ENCODE data around the gene BRMS1L. TPM values are rescaled to one million over a fixed set of nuclear protein-coding genes. Genes with fewer than 3 reads are reported as not detected.

Gene BRMS1L
- total RNA-seq, 2 experiments from 2014 or later = 4.5 to 5.7 TPM

GRCh38 chr14:35877276-35877675 lies 51.1 kb downstream of the BRMS1L start:
- BruUV-seq (replicated peaks) = no TSS peak
- Histone ChIP-seq H3K4me1 (ENCODE audit: insufficient read depth, low read length, poor library complexity, severe bottlenecking) (no peaks in the 10 kb centered on the region), H3K27ac (ENCODE audit: low read depth, low read length, poor library complexity, severe bottlenecking) (no peak overlapping the region), H3K4me2 (ENCODE audit: low read length) (no peak overlapping the region), H2AFZ (ENCODE audit: low read length) (no peak overlapping the region), H3K9me3 (ENCODE audit: low read length) (no peaks in the 10 kb centered on the region), H3K4me3 (ENCODE audit: low read depth, low read length, poor library complexity, severe bottlenecking) (no peak overlapping the region), H4K20me1 (ENCODE audit: insufficient read depth, low read length) (no peaks in the 10 kb centered on the region), H3K9me2 (ENCODE audit: insufficient read depth, low read length) (no peaks in the 10 kb centered on the region), H3K36me3 (ENCODE audit: insufficient read depth, low read length) (no peaks in the 10 kb centered on the region), H3K79me2 (ENCODE audit: insufficient read depth, low read depth, low read length) (no peaks in the 10 kb centered on the region)
- TF ChIP-seq CTCF (conservative IDR thresholded peaks at IDR 0.05; ENCODE audit: low read length) = no peak
- TF ChIP-seq EZH2phosphoT487 (IDR thresholded peaks at IDR 0.05; ENCODE audit: borderline replicate concordance, low read depth, low read length) = no peak
- ChIA-PET CTCF (ENCODE audit: unreplicated experiment) (no interaction called here), POLR2A (interaction anchor here (0.6 kb wide), 1 partner anchor 202 kb away, joined by 3 read pairs; no protein-coding TSS in a partner anchor)
- intact Hi-C loops (cut with micrococcal nuclease; ENCODE audit: unreplicated experiment) = no loop called here
- no peak for DNase-seq (ENCODE audit: low spot score)

DNA sequence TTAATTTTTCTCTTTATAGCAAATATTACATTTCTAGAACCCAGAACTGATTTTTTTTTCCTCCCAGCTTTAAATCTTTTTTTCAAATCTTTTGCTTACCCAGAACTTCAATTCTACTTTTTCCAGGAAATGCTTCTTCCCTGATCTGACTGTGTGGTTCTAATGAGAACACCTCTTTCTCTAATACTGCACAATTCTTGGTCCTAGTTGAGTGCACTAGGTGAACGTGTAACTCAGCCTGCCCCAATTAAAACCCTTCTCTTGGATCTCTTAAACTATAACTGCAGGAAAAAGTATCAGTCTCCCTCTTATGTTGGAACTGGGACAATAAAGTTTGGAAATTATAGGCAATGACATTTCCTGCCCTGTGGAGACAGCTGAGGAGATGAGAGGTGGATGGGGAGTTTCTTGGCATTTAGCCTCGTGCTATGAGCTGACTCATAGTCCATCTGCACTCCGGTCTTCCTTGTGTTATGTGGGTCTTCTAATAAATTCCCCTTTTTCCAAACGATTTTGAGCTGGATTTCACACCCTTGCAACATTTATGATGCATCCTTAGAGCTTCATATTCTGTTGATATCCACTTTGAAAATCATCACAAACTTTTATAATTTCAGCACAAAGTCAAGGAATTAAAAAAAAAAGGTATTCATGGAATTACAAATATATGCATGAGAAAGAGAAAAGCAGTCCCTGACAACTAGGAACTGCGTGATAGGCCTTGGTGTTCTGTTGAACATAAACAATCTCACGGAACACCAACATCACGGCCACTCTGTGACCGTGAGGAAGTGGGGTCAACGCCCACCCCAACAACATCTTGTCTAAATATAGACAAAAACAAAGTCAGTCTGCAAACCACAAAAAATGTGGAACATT lies 52.4 kb downstream of the BRMS1L start:
- no peaks in the 10 kb centered on the region for H3K9me2 ChIP-seq (ENCODE audit: insufficient read depth, low read length)
- BruUV-seq (replicated peaks) = TSS peak; percentile 23
- H2AFZ ChIP-seq (ENCODE audit: low read length) = no peak overlapping the region
- DNase-seq (ENCODE audit: low spot score) = no peak
- H3K4me2 ChIP-seq (ENCODE audit: low read length) = no peak overlapping the region
- H3K36me3 ChIP-seq (ENCODE audit: insufficient read depth, low read length) = no peaks in the 10 kb centered on the region
- H3K79me2 ChIP-seq (ENCODE audit: insufficient read depth, low read depth, low read length) = no peaks in the 10 kb centered on the region
- ChIA-PET POLR2A (interaction anchor here (0.5 to 1.0 kb wide), 2 partner anchors 92 to 602 kb away, joined by 3 read pairs; no protein-coding TSS in a partner anchor), CTCF (ENCODE audit: unreplicated experiment) (no interaction called here)
- no peaks in the 10 kb centered on the region for H3K9me3 ChIP-seq (ENCODE audit: low read length)
- TF ChIP-seq EZH2phosphoT487 (IDR thresholded peaks at IDR 0.05; ENCODE audit: borderline replicate concordance, low read depth, low read length) (no peak), CTCF (conservative IDR thresholded peaks at IDR 0.05; ENCODE audit: low read length) (no peak)
- no peak overlapping the region for H3K27ac ChIP-seq (ENCODE audit: low read depth, low read length, poor library complexity, severe bottlenecking)
- no peaks in the 10 kb centered on the region for H3K4me1 ChIP-seq (ENCODE audit: insufficient read depth, low read length, poor library complexity, severe bottlenecking)
- H3K4me3 ChIP-seq (ENCODE audit: low read depth, low read length, poor library complexity, severe bottlenecking) = no peak overlapping the region
- intact Hi-C loops (cut with micrococcal nuclease; ENCODE audit: unreplicated experiment) = no loop called here
- H4K20me1 ChIP-seq (ENCODE audit: insufficient read depth, low read length) = no peaks in the 10 kb centered on the region

DNA sequence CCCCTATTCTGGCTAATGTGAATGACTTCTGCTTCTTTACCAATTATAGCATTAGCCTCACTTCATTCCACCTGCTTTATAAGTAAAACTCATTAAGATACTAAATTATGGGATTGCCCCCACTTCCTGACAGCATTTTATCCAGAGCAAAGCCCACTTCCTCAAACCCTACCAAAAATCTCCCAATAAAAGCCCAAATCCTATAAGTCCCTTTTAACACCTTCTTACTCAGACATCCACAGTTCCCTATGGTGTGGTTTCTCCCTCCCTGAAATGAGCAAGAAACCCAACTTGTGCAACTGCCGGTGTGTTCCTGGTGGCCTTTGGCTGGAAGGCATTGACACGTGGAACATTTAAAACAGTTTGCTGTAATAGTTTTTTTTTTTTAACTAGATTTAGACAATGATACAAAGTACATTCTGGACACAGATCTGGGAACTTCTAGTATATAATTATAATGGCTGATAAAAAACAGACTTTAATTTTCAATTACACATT lies 53.1 kb downstream of the BRMS1L start:
- Histone ChIP-seq H3K4me2 (ENCODE audit: low read length) (no peak overlapping the region), H3K9me3 (ENCODE audit: low read length) (no peaks in the 10 kb centered on the region), H3K4me1 (ENCODE audit: insufficient read depth, low read length, poor library complexity, severe bottlenecking) (no peaks in the 10 kb centered on the region), H2AFZ (ENCODE audit: low read length) (no peak overlapping the region), H3K36me3 (ENCODE audit: insufficient read depth, low read length) (no peaks in the 10 kb centered on the region), H3K27ac (ENCODE audit: low read depth, low read length, poor library complexity, severe bottlenecking) (no peak overlapping the region), H4K20me1 (ENCODE audit: insufficient read depth, low read length) (no peaks in the 10 kb centered on the region), H3K9me2 (ENCODE audit: insufficient read depth, low read length) (no peaks in the 10 kb centered on the region), H3K79me2 (ENCODE audit: insufficient read depth, low read depth, low read length) (no peaks in the 10 kb centered on the region), H3K4me3 (ENCODE audit: low read depth, low read length, poor library complexity, severe bottlenecking) (no peak overlapping the region)
- no TSS peak for BruUV-seq (replicated peaks)
- CTCF ChIA-PET (ENCODE audit: unreplicated experiment) = no interaction called here
- no peak for TF ChIP-seq EZH2phosphoT487 (IDR thresholded peaks at IDR 0.05; ENCODE audit: borderline replicate concordance, low read depth, low read length)
- no peak for TF ChIP-seq CTCF (conservative IDR thresholded peaks at IDR 0.05; ENCODE audit: low read length)
- intact Hi-C loops (cut with micrococcal nuclease; ENCODE audit: unreplicated experiment) = no loop called here
- DNase-seq (ENCODE audit: low spot score) = no peak
- POLR2A ChIA-PET = interaction anchor here (0.7 to 1.0 kb wide), 2 partner anchors 12 to 708 kb away, joined by 4 read pairs; no protein-coding TSS in a partner anchor

All from OCI-LY7 (cell line).